Mucosa of gallbladder (tissue), 1 donor: Measurements from ENCODE around the gene TNPO3. TPM values are rescaled to one million over a fixed set of nuclear protein-coding genes. Genes with fewer than 3 reads are reported as not detected.
"Not testable (repeated sequence)": the region's sequence is repeated elsewhere in the genome, so short reads cannot be mapped to it uniquely, and the experiment has no call there.

Source experiments
- DNase-seq: peaks from one replicate; pipeline ENCODE4 v3.0.0-alpha.2; 2020; ENCODE audit warnings: low spot score
- total RNA-seq: library from RNA; stranded (reverse); gene quantifications from one replicate; pipeline ENCODE4 v1.2.1, GENCODE V29; 2021
- donor health status: DM: no; HTN: no; CAD: no.

The TNPO3 gene
- total RNA-seq, 1 donor from 2014 or later, result 44.0 TPM

DNA sequence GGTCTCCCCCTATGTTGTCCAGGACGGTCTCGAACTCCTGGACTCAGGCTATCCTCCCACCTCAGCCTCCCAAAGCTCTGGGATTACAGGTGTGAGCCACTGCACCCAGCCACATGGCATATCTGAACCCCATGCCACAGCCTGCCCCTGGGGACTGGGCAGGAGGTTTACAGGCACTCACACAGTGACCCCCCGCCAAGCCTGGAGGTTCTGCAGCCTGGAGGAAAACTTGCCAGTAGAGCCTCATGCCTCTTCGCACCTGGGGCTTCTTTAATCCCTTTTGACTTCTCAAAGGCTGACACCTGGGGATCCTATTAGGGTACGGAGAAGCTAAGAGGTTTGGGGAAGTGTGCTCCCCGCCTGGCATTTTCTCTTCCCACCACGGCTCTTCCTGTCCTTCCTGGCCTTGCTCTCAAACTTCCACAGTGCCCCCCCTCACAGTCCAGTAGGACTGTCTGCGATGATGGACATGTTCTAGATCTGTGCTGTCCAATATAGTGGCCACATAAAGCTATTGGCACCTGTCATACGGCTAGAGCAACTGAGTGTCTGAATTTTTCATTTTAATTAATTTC is 133.0 kb downstream of the TNPO3 start:
- no peak for DNase-seq

- no peak for DNase-seq
These were observed 133.9 kb downstream of the TNPO3 start for GRCh38 chr7:128920913-128921582.

- no peak for DNase-seq
These were observed 134.8 kb downstream of the TNPO3 start for GRCh38 chr7:128919881-128920799.

DNA sequence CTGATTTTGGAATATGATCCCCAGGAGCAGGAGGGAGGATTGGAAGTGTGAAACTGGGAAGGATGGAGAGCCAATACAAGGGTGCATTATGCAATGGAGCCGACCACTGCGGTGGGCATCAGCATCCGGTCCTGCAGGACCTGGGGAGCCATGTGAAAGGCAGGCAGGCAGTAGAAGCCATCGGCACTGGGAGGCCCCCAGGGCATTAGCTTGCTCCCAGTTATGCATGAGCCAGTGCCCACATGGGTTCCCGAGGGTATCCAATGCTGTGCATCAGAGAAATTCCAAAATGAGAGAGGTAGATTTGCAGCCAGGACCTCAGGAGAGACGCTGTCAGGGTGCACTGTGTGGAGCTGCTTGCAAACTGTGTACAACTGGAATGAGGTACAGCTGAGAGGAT is 135.7 kb downstream of the TNPO3 start:
- DNase-seq, result no peak

- DNase-seq, result no peak
These were observed 136.8 kb downstream of the TNPO3 start for GRCh38 chr7:128918016-128918665.

- DNase-seq, result no peak
These were observed 137.8 kb downstream of the TNPO3 start for GRCh38 chr7:128917122-128917521.

GRCh38 chr7:128916643-128916915 is 138.3 kb downstream of the TNPO3 start:
- no peak for DNase-seq

DNA sequence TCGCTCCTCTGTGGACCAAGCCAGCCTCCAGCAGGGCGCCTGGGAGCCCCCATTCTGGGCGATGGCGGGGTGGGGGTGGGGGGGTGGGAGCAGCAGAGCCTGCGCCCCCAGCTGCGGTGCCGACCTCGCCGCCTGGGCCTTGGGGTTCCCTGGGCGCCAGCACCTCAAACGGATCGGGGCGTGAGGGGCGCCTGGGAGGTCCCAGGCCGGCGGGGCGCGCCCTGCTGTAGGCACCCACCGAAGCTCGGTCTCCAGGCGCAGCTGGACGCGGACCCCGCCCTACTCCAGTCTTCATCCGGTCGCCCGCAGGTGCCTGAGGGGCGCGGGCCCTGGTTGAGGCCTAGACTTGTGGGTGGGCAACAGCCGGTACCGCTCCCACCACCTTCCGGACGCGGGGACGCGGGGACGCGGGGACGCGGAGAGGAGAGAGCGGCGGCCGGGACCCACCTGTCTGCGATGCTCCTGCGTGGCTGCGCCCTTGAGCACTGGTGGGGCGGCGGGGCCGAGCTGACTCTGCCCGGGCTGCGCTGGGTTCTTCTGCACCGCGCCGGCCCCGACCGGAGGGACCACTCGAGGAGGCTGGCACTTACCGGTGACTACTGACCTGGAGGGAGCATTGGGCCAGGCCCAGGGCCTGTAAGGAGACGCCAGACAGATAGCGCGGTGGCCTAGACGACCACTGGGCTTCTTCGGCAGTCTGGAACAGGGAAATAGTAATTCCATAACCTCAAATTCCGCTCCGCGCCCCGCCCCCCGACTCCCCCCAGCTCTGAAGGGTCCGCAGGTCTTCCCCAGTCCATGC is 138.9 kb downstream of the TNPO3 start:
- no peak for DNase-seq

DNA sequence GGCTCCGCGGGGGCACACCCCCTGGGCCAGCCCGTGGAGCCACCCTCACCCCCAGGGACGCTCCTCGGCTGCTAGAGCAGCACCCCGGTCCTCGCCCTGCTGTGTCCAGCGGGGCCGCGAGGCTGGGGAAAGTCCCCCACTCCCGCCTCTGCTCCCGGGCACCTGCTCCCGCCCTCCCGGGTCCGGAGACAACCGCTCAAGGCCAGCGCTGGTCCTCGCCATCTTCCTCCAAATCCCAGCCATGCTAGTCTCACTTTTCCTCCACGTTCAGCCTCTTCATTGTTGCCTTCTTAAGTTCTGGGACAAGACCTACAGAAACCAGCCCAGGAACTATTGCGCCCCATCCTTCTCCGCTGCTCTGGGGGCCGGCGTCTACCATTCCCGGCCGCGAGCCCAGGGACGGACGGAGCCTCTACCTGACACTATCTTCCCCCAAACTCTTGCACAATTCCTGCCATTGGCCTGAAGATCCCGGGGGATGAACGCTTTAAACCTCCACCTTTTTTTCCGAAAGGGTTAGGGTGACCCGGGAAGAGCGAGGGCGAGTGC is 139.6 kb downstream of the TNPO3 start:
- DNase-seq, result no peak

- DNase-seq, result no peak
These were observed 140.3 kb downstream of the TNPO3 start for GRCh38 chr7:128914566-128915151.

GRCh38 chr7:128913870-128914565 is 140.9 kb downstream of the TNPO3 start:
- DNase-seq, result no peak

GRCh38 chr7:128912709-128913495 is 142.0 kb downstream of the TNPO3 start:
- DNase-seq, result not testable (repeated sequence)

- no peak for DNase-seq
These were observed 142.6 kb downstream of the TNPO3 start for GRCh38 chr7:128912281-128912680.

GRCh38 chr7:128911423-128912031 is 143.4 kb downstream of the TNPO3 start:
- DNase-seq, result no peak

DNA sequence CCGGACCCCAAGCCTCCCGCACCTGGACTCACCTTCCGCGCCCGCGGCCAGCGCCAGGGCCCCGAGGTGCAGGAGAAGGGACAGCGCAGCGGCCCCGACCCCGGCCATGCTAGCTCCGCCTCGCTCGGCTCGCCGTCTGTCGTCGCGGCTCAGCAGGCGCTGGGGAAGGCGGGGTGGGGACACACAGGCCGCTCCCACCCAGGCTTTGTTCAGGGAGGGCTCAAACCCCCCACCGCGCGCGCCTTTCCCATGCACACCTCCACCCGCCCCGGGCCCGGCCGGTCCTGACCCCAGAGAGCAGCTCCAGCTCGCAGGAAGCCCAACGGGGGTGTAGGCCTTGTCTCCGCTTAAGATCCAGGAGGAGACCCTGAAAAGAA is 144.4 kb downstream of the TNPO3 start, which contains the start of gene KCP:
Gene KCP, minus strand, starts transcription at position 141 of the 377 bp plus-strand sequence. Its CDS starts 33 bp downstream, at position 108.
- no peak for DNase-seq

- DNase-seq, result no peak
These were observed 145.0 kb downstream of the TNPO3 start for GRCh38 chr7:128909625-128910568.

DNA sequence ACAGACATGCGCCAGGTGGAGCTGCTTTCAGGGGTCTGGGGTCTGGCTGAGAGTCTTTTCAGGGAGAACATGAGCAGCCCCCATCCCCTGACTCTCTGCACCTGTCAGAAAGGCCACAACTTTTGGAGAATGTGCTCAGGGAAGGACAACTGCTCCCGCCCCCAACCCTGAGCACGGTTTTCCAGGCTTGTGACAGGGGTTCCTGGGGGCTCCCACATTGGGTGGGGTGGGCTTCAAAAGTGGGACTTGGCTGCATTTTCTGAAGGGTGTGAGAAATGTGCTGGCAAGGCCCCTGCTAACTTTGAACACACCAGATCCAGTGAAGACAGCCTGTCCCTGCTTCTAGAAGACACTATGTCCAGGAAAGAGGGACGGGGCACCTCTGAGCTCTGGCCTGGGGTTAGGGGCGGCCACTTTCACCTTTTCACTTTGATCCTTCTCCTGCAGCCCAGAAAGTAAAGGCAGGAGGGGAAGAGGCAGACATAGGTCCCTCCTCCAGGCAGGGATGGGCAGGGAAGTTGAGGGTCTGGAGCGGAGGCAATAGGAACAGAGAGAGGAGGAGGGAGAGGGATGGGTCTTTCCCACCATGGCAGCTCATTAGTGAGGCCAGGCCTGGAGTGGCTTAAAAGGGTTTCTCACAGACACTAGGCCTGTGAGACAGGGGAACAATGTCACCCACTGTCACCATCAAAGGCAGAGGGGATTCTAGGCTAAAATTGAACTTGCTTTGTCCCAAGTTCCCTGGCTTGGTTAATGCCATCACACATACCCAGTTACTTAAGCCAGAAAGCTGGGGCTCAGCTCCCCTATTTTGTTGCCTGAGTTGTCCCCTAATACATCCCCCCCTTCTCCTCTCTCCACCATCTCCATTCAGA is 145.9 kb downstream of the TNPO3 start:
- no peak for DNase-seq
